ENCODE data around the gene PLEKHG7.
A peak's percentile ranks its signal among the peaks of the same experiment; 100 is the strongest.

The PLEKHG7 gene

DNA sequence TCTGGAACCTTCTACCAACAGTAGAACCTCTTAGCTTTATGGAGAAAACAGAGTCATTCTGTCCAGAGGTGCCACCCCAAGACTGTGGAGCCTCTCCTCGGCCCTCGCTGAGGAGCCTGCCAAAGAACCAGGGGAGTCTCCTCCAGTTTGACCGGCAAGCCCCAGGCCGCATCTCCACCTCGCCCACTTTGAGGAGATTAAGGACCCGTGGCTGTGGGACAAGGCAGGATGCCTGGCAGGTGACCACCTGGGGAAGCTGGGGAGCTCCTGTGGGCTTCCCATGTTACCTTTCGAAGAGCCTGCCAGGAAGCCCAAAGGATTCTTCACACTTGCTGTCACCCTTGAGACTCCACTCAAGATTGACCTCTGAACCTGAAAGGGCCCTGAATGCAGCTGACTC is 3.8 kb downstream of the PLEKHG7 start:
- DNase-seq (ENCODE audit: low read depth): no peak
- no peak overlapping the region for H3K4me3 ChIP-seq (ENCODE audit: low read length)
- TF ChIP-seq, protein P1, sequence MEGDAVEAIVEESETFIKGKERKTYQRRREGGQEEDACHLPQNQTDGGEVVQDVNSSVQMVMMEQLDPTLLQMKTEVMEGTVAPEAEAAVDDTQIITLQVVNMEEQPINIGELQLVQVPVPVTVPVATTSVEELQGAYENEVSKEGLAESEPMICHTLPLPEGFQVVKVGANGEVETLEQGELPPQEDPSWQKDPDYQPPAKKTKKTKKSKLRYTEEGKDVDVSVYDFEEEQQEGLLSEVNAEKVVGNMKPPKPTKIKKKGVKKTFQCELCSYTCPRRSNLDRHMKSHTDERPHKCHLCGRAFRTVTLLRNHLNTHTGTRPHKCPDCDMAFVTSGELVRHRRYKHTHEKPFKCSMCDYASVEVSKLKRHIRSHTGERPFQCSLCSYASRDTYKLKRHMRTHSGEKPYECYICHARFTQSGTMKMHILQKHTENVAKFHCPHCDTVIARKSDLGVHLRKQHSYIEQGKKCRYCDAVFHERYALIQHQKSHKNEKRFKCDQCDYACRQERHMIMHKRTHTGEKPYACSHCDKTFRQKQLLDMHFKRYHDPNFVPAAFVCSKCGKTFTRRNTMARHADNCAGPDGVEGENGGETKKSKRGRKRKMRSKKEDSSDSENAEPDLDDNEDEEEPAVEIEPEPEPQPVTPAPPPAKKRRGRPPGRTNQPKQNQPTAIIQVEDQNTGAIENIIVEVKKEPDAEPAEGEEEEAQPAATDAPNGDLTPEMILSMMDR (IDR thresholded peaks at IDR 0.05; ENCODE audit: insufficient read depth, low read depth, low read length, missing control alignments): no peak

- H3K4me3 ChIP-seq (ENCODE audit: low read length): no peak overlapping the region
- no peak for DNase-seq (ENCODE audit: low read depth)
- TF ChIP-seq, protein P1 (IDR thresholded peaks at IDR 0.05; ENCODE audit: insufficient read depth, low read depth, low read length, missing control alignments): no peak
These were observed 5.1 kb downstream of the PLEKHG7 start for GRCh38 chr12:92707926-92708325.

DNA sequence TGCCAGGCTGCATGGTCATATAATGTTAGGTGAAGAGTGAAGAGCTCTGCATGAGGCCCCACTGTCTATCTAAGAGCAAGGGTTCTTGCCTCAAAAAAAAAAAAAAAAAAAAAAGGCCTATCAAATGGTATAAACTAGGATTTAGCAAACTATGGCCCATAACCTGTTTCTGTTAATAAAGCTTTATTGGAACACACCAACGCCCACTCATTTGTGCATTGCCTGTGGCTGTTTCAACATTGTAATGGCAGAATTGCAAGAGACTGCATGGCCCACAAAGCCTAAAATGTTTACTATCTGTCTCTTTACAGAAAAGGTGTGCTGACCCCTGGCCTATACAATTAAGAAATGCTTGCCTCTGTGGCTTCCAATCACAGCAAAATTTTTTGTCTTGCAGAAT is 12.8 kb downstream of the PLEKHG7 start:
- TF ChIP-seq, protein P1 (IDR thresholded peaks at IDR 0.05; ENCODE audit: insufficient read depth, low read depth, low read length, missing control alignments): no peak
- no peak overlapping the region for H3K4me3 ChIP-seq (ENCODE audit: low read length)
- no peak for DNase-seq (ENCODE audit: low read depth)

GRCh38 chr12:92717202-92717601 is 14.4 kb downstream of the PLEKHG7 start:
- DNase-seq (ENCODE audit: low read depth): peak; percentile 33
- TF ChIP-seq, protein P1 (IDR thresholded peaks at IDR 0.05; ENCODE audit: insufficient read depth, low read depth, low read length, missing control alignments): peak; percentile 14
- H3K4me3 ChIP-seq (ENCODE audit: low read length): no peak overlapping the region

DNA sequence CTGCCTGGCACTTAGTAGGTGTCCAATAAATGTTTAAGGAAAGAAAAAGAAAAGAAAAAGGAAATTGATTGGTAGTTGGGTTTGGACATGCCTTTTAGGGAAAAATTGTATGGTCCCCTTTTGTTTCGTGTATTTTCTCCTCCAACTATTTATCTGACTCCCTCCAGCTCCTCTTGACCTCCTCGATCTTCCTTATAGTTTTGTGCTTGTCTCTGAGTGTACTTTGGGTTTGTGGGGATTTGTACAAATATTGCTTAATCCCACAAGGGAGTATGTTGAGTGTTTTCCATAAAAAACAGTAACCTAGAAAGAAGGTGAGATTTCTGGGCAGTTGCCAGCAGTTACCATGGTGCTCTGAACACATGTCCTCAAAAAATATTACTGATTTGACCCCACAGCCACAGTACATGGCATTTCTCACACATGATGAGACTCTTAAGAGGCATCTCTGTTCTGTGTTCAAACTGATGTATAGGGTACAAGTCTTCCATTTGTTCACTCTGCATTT is 15.7 kb downstream of the PLEKHG7 start:
- no peak overlapping the region for H3K4me3 ChIP-seq (ENCODE audit: low read length)
- TF ChIP-seq, protein P1 (IDR thresholded peaks at IDR 0.05; ENCODE audit: insufficient read depth, low read depth, low read length, missing control alignments): no peak
- DNase-seq (ENCODE audit: low read depth): no peak

DNA sequence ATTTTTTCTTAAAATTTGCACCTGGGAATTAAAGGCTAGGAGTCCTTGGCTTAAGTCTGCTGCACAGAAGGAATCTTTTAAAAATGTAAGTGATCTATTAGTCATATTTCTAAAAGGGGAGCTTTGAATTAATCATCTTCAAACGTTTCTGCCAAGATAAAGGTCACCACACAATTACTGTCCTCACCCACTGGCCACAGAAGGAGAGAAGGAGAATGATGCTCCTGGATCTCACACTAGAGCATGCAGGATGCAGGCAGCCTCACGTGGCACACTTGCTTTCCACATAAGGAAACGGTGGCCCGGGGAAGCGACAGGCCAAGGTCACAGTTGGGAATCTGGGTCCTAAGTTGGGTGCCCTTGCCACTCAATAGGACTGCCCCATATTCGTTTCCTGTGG is 16.9 kb downstream of the PLEKHG7 start:
- H3K4me3 ChIP-seq (ENCODE audit: low read length): no peak overlapping the region
- no peak for DNase-seq (ENCODE audit: low read depth)
- TF ChIP-seq, protein P1 (IDR thresholded peaks at IDR 0.05; ENCODE audit: insufficient read depth, low read depth, low read length, missing control alignments): no peak

DNA sequence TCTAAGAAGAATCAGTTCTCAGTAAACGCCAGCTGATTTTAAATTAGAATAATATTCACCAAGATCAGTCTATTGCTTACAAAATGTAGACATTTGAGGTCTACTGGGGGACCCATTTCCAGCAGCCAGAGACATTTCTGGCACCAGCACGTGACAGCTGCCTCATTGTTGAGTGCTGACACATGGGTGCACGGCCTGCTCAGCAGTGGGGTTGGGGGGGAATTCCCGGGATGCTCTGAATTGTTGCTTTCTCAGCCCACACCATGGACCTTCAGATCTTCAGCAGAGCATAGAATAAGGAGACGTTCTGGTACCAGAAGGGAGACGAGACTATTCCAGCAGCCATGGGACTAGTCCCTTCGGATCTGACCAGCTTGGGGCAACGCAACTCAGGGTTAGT is 18.3 kb downstream of the PLEKHG7 start:
- no peak overlapping the region for H3K4me3 ChIP-seq (ENCODE audit: low read length)
- no peak for DNase-seq (ENCODE audit: low read depth)
- TF ChIP-seq, protein P1 (IDR thresholded peaks at IDR 0.05; ENCODE audit: insufficient read depth, low read depth, low read length, missing control alignments): no peak
